Stomach (tissue), 9 donors: ENCODE data around the gene VSIG10L2. TPM values are rescaled to one million over a fixed set of nuclear protein-coding genes. Genes with fewer than 3 reads are reported as not detected.

Experiments used
- DNase-seq, 2 donors: peaks; one replicate each; pipeline versions ENCODE4 v3.0.0 to v3.0.0-alpha.2; 2013 to 2019
- H3K27ac ChIP-seq, 5 donors: fragments of 200-600 bp in 4 of 5; sonication (generic) in 4 of 5; one replicate each; pipeline ENCODE4 v1.5.1; 2013 to 2019; ENCODE audit warnings: mild to moderate bottlenecking in 1 of 5, moderate library complexity in 1 of 5
- H3K27me3 ChIP-seq, 3 donors: fragments of 200-600 bp; sonication (generic); one replicate each; pipeline ENCODE4 v1.5.1; 2017 to 2019; ENCODE audit warnings: mixed run types in 1 of 3
- H3K36me3 ChIP-seq, 4 donors: fragments of 200-600 bp; sonication (generic); 1 replicate in 3 of 4; 2 replicates in 1 of 4; pipeline ENCODE4 v1.5.1; 2016 to 2019
- H3K4me1 ChIP-seq, 4 donors: fragments of 200-600 bp; sonication (generic); one replicate each; pipeline ENCODE4 v1.5.1; 2016 to 2019
- H3K4me3 ChIP-seq, 4 donors: fragments of 200-600 bp; sonication (generic) in 3 of 4; one replicate each; pipeline ENCODE4 v1.5.1; 2016 to 2019; ENCODE audit warnings: mild to moderate bottlenecking in 1 of 4
- H3K9me3 ChIP-seq, 4 donors: fragments of 200-600 bp; sonication (generic); one replicate each; pipeline ENCODE4 v1.5.1; 2016 to 2019
- EP300 ChIP-seq: sonication (generic); formaldehyde crosslinking; IDR thresholded peaks from one replicate; pipeline ENCODE4 v1.6.1; 2017; ENCODE audit warnings: antibody characterized with exemption
- POLR2A ChIP-seq, 4 donors: fragments of 450-650 bp; IDR thresholded peaks; one replicate each; pipeline ENCODE4 v1.6.1; 2016; ENCODE audit warnings: antibody characterized with exemption in 4 of 4, control low read depth in 2 of 4, mild to moderate bottlenecking in 1 of 4, moderate library complexity in 1 of 4
- POLR2AphosphoS5 ChIP-seq, 3 donors: sonication (generic); formaldehyde crosslinking; IDR thresholded peaks; one replicate each; pipeline ENCODE4 v1.6.1; 2016; ENCODE audit warnings: antibody characterized with exemption in 3 of 3
- WGBS, 5 donors: extraction: QIAGEN DNeasy Blood & Tissue Kit in 3 of 5; methylation state at CpG; one replicate each; pipeline versions ENCODE4 v1.1.5 to v1.1.7; 2013 to 2018; 5-methylcytosine and 5-hydroxymethylcytosine counted together
- intact Hi-C: fragments of 100-400 bp; cut with DNase I; formaldehyde crosslinking; loops from one replicate; pipeline ENCODE4 v1.15.1; 2023; ENCODE audit warnings: low total_unique reads
- polyA plus RNA-seq, 3 donors: library from polyadenylated mRNA; stranded (reverse); fragments of 200-250 nt; gene quantifications; one replicate each; pipeline ENCODE4 v1.2.3, GENCODE V29; 2013
- total RNA-seq, 5 donors: library from RNA; depleted of rRNA; stranded (reverse); fragments of >200 nt; gene quantifications; one replicate each; pipeline versions ENCODE4 v1.1.0 to v1.2.3, GENCODE V29; 2014 to 2016
- TF ChIP-seq, protein P1 (sequence below), 7 experiments: fragments of 450-650 bp in 4 of 7; fragments of 200-600 bp in 3 of 7; sonication (generic) in 3 of 7; IDR thresholded peaks; one replicate each; pipeline ENCODE4 v1.5.1; 2016 to 2019; ENCODE audit warnings: antibody characterized with exemption in 7 of 7, control low read depth in 2 of 7, mild to moderate bottlenecking in 1 of 7
- donor health status: healthy with polysubstance abuse.
- donor health status: Bipolar disorder and iron deficiency.
- donor health status: healthy.

Gene VSIG10L2
- total and polyA plus RNA-seq, 8 donors = 0.35 to 1.4 TPM; not detected in 6

DNA sequence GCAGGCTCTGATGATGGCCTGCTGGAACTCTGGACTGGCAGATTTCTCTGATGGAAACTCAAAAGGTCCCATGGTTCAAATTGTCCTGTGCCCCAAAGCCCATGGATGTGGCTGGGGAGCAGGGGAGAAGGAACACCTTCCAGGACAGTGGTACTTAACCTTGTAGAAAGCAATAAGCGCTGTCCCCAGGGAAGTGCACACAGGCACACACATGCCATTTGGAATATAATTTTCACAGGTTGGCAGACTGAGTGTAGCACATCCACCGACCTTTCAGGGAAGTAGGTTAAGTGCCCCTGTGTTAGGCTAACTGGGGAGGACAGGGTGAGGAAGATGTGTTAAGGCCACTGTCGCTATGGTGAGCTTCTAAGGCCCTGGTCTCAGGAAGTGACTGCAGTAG is 23.7 kb upstream of the VSIG10L2 start:
- intact Hi-C loops = loop anchor here (5.0 to 10.0 kb wide), 2 partner anchors 133 to 265 kb away; no protein-coding TSS in a partner anchor
- 85 to 92% (median 89%) methylated on average over 3 of the region's 3 CpGs for WGBS, 5 donors
- peaks cover 0 to 13% (median 0%) of the 10 kb centered on the region in 4 donors for H3K4me1 ChIP-seq

GRCh38 chr11:125923012-125923579 is 22.7 kb upstream of the VSIG10L2 start:
- Histone ChIP-seq H3K36me3 (no peaks in the 10 kb centered on the region), H3K4me3 (no peak overlapping the region), H3K27me3 (peaks cover 0 to 52% (median 13%) of the 10 kb centered on the region in 3 donors), H3K4me1 (peaks cover 0 to 12% (median 0%) of the 10 kb centered on the region in 4 donors), H3K27ac (no peak overlapping the region), H3K9me3 (no peaks in the 10 kb centered on the region)
- WGBS, 5 donors = 5 to 12% (median 7%) methylated on average over 8 of the region's 8 CpGs
- intact Hi-C loops = loop anchor here (5.0 to 10.0 kb wide), 2 partner anchors 132 to 264 kb away; no protein-coding TSS in a partner anchor
- no peak for TF ChIP-seq EP300
- TF ChIP-seq, protein P1, sequence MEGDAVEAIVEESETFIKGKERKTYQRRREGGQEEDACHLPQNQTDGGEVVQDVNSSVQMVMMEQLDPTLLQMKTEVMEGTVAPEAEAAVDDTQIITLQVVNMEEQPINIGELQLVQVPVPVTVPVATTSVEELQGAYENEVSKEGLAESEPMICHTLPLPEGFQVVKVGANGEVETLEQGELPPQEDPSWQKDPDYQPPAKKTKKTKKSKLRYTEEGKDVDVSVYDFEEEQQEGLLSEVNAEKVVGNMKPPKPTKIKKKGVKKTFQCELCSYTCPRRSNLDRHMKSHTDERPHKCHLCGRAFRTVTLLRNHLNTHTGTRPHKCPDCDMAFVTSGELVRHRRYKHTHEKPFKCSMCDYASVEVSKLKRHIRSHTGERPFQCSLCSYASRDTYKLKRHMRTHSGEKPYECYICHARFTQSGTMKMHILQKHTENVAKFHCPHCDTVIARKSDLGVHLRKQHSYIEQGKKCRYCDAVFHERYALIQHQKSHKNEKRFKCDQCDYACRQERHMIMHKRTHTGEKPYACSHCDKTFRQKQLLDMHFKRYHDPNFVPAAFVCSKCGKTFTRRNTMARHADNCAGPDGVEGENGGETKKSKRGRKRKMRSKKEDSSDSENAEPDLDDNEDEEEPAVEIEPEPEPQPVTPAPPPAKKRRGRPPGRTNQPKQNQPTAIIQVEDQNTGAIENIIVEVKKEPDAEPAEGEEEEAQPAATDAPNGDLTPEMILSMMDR (IDR thresholded peaks at IDR 0.05) = peak in 5 of 7 experiments; percentile 54 to 68 (median 64)
- TF ChIP-seq POLR2A (IDR thresholded peaks at IDR 0.05) = no peak
- TF ChIP-seq POLR2AphosphoS5 (IDR thresholded peaks at IDR 0.05) = peak in 1 of 3 donors; percentile 36
- DNase-seq = peak; percentile 63 to 92

More for the DNA sequence above, 23.7 kb upstream of the VSIG10L2 start:
- Histone ChIP-seq H3K27me3 (peaks cover 0 to 57% (median 9%) of the 10 kb centered on the region in 3 donors), H3K27ac (no peak overlapping the region), H3K36me3 (no peaks in the 10 kb centered on the region), H3K4me3 (no peak overlapping the region), H3K9me3 (no peaks in the 10 kb centered on the region)
- TF ChIP-seq POLR2A (IDR thresholded peaks at IDR 0.05) (no peak), POLR2AphosphoS5 (IDR thresholded peaks at IDR 0.05) (no peak), EP300 (no peak)
- TF ChIP-seq, protein P1 (IDR thresholded peaks at IDR 0.05) = no peak
- DNase-seq = no peak

GRCh38 chr11:125923633-125924032 is 22.2 kb upstream of the VSIG10L2 start:
- H3K36me3 ChIP-seq = no peaks in the 10 kb centered on the region
- no peaks in the 10 kb centered on the region for H3K9me3 ChIP-seq
- H3K4me3 ChIP-seq = no peak overlapping the region
- peaks cover 0 to 12% (median 0%) of the 10 kb centered on the region in 4 donors for H3K4me1 ChIP-seq
- 88 to 93% (median 91%) methylated on average over 8 of the region's 8 CpGs for WGBS, 5 donors
- intact Hi-C loops = loop anchor here (5.0 to 10.0 kb wide), 2 partner anchors 131 to 264 kb away; no protein-coding TSS in a partner anchor
- DNase-seq = no peak
- peaks cover 0 to 47% (median 13%) of the 10 kb centered on the region in 3 donors for H3K27me3 ChIP-seq
- TF ChIP-seq POLR2A (IDR thresholded peaks at IDR 0.05) (no peak), POLR2AphosphoS5 (IDR thresholded peaks at IDR 0.05) (no peak), EP300 (no peak)
- TF ChIP-seq, protein P1 (IDR thresholded peaks at IDR 0.05) = no peak
- no peak overlapping the region for H3K27ac ChIP-seq

GRCh38 chr11:125924384-125925007 is 21.3 kb upstream of the VSIG10L2 start:
- WGBS, 5 donors = 81 to 88% (median 85%) methylated on average over 9 of the region's 9 CpGs
- no peak for DNase-seq

More at GRCh38 chr11:125924384-125925007, 21.3 kb upstream of the VSIG10L2 start:
- Histone ChIP-seq H3K36me3 (no peaks in the 10 kb centered on the region), H3K27ac (no peak overlapping the region), H3K9me3 (no peaks in the 10 kb centered on the region), H3K4me1 (peaks cover 0 to 12% (median 0%) of the 10 kb centered on the region in 4 donors), H3K27me3 (peaks cover 0 to 44% (median 13%) of the 10 kb centered on the region in 3 donors), H3K4me3 (no peak overlapping the region)
- TF ChIP-seq POLR2A (IDR thresholded peaks at IDR 0.05) (no peak), POLR2AphosphoS5 (IDR thresholded peaks at IDR 0.05) (no peak), EP300 (no peak)
- TF ChIP-seq, protein P1 (IDR thresholded peaks at IDR 0.05) = no peak
- intact Hi-C loops = loop anchor here (5.0 to 10.0 kb wide), 2 partner anchors 130 to 263 kb away; no protein-coding TSS in a partner anchor
